ENCODE data around the gene MYH7.

- no peak for TF ChIP-seq GATA3 (IDR thresholded peaks at IDR 0.05; ENCODE audit: low read depth, low read length)
- no peak for TF ChIP-seq GATA2 (IDR thresholded peaks at IDR 0.05; ENCODE audit: low read depth, low read length)
These were observed 11.8 kb downstream of the MYH7 start for GRCh38 chr14:23423657-23424056.

All from SH-SY5Y (cell line).